GM19395 (cell line): ENCODE results near the gene TIGD1.

Experiments used
- ATAC-seq: cut with Tn5 transposase; IDR thresholded peaks from one replicate; pipeline ENCODE4 v1.9.1; 2021; ENCODE audit warnings: mild to moderate bottlenecking, moderate library complexity; ENCODE audit not compliant: unreplicated experiment

Gene TIGD1

GRCh38 chr2:232502911-232503808 lies 47.2 kb downstream of the TIGD1 start:
- ATAC-seq: no peak

- no peak for ATAC-seq
Measured at GRCh38 chr2:232502511-232502910, 47.8 kb downstream of the TIGD1 start.

- ATAC-seq: no peak
Measured at GRCh38 chr2:232501794-232502390, 48.5 kb downstream of the TIGD1 start.

- ATAC-seq: no peak
Measured at GRCh38 chr2:232501331-232501771, 49.0 kb downstream of the TIGD1 start.

GRCh38 chr2:232498452-232498851 lies 51.9 kb downstream of the TIGD1 start:
- ATAC-seq: no peak
